Tibial nerve (tissue), 4 donors: ENCODE results near the gene RBP3.

ENCODE experiments used
- EP300 ChIP-seq, 2 donors: sonication (generic); formaldehyde crosslinking; IDR thresholded peaks; one replicate each; pipeline ENCODE4 v1.6.1; 2017; ENCODE audit warnings: antibody characterized with exemption in 2 of 2, mild to moderate bottlenecking in 1 of 2
- POLR2A ChIP-seq, 2 donors: fragments of 450-650 bp; IDR thresholded peaks; one replicate each; pipeline ENCODE4 v1.6.1; 2017; ENCODE audit warnings: antibody characterized with exemption in 2 of 2, mild to moderate bottlenecking in 2 of 2, moderate library complexity in 2 of 2
- TF ChIP-seq, protein P1 (sequence below), 5 experiments: fragments of 200-600 bp in 3 of 5; fragments of 450-650 bp in 2 of 5; sonication (generic) in 3 of 5; IDR thresholded peaks; one replicate each; pipeline ENCODE4 v1.5.1; 2016 to 2019; ENCODE audit warnings: antibody characterized with exemption in 5 of 5, mild to moderate bottlenecking in 3 of 5, moderate library complexity in 2 of 5

DNA sequence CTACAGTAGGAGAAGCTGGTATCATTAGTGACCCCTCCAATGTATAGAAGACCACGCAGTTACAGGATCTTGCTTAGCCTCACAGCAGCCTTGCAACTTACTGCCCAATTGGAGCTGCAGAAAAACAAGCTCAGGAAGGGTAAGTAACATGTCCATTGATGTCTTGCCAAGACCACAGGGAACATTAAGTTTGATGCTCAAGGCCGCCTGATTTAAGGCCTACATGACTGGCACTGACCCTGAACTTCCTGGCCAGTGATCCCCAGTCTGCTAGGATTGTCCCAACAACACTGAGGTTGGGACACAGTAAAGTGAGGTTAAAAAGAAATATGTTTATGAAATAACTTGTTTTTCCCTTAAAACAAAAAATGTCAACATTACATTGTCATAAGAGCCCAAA lies 32.7 kb upstream of the RBP3 start:
- TF ChIP-seq, protein P1, sequence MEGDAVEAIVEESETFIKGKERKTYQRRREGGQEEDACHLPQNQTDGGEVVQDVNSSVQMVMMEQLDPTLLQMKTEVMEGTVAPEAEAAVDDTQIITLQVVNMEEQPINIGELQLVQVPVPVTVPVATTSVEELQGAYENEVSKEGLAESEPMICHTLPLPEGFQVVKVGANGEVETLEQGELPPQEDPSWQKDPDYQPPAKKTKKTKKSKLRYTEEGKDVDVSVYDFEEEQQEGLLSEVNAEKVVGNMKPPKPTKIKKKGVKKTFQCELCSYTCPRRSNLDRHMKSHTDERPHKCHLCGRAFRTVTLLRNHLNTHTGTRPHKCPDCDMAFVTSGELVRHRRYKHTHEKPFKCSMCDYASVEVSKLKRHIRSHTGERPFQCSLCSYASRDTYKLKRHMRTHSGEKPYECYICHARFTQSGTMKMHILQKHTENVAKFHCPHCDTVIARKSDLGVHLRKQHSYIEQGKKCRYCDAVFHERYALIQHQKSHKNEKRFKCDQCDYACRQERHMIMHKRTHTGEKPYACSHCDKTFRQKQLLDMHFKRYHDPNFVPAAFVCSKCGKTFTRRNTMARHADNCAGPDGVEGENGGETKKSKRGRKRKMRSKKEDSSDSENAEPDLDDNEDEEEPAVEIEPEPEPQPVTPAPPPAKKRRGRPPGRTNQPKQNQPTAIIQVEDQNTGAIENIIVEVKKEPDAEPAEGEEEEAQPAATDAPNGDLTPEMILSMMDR (IDR thresholded peaks at IDR 0.05): no peak
- TF ChIP-seq POLR2A (IDR thresholded peaks at IDR 0.05) (no peak), EP300 (IDR thresholded peaks at IDR 0.05) (no peak)
